Measurements from ENCODE around the gene SESTD1.

Gene SESTD1

DNA sequence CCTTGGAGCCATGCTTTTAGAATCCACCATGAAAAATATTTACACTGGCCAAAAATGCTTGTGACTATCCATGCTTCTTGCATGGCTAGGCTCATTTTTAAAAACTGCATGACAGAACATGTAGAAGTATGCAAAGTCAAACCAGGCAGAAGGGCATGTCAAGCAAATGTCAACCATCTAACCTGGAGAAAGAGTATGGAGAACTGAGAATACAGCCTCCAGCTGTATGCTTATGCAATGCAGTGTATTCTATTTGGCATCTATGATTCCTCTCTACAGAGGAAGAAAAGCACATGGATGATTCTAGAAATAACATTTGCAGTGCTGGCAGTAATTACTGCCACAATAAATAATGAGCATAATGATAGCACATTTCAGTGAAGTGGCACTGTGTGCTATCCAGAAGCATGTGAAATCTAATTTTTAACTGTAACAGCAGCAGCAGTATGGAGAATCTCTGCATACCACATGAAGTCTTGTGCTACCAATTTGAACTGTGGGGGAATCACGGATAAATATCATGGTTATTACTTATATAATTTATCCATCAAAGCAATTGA lies 127.4 kb downstream of the SESTD1 start:
- H3K4me3 ChIP-seq (replicated peaks; ENCODE audit: insufficient read depth, low read length): no peak overlapping the region
- TF ChIP-seq CTCF (IDR thresholded peaks at IDR 0.05; ENCODE audit: insufficient read depth, low read length) (no peak), REST (IDR thresholded peaks at IDR 0.05; ENCODE audit: insufficient replicate concordance, low read depth) (no peak), GABPA (IDR thresholded peaks at IDR 0.05; ENCODE audit: low read depth) (no peak), POLR2AphosphoS5 (IDR thresholded peaks at IDR 0.05; ENCODE audit: low read depth) (no peak), SPI1 (IDR thresholded peaks at IDR 0.05; ENCODE audit: borderline replicate concordance, low read depth) (no peak)
- H3K27ac ChIP-seq (replicated peaks): no peak overlapping the region
- no peaks in the 10 kb centered on the region for H3K27me3 ChIP-seq (ENCODE audit: insufficient read depth, poor library complexity, severe bottlenecking)
- no peak for DNase-seq (ENCODE audit: low read depth in 1 of 2, low spot score in 1 of 2)

DNA sequence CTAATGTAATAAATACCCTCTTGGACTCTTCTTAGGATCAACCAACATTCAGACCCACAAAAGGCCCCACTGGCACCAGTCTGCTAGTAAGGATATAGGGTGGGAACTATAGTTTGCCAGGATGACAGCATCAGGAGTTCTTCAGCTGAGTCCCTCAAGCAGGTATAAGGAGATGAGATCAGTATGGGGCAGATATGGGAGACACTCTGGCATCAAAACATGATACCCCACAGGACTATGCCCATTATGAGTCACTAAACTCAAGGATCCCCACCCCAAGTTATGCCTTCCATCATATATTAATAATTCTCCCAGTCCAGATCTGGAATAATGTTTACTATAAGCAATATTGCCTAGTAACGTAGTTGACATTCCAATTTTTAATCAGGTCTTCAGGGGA lies 131.6 kb downstream of the SESTD1 start:
- no peak overlapping the region for H3K4me3 ChIP-seq (replicated peaks; ENCODE audit: insufficient read depth, low read length)
- DNase-seq (ENCODE audit: low read depth in 1 of 2, low spot score in 1 of 2): no peak
- no peak for TF ChIP-seq CTCF (IDR thresholded peaks at IDR 0.05; ENCODE audit: insufficient read depth, low read length)
- TF ChIP-seq REST (IDR thresholded peaks at IDR 0.05; ENCODE audit: insufficient replicate concordance, low read depth): no peak
- TF ChIP-seq POLR2AphosphoS5 (IDR thresholded peaks at IDR 0.05; ENCODE audit: low read depth): no peak

GRCh38 chr2:179132076-179132475 lies 132.6 kb downstream of the SESTD1 start:
- H3K27me3 ChIP-seq (ENCODE audit: insufficient read depth, poor library complexity, severe bottlenecking): no peaks in the 10 kb centered on the region
- no peak for DNase-seq (ENCODE audit: low read depth in 1 of 2, low spot score in 1 of 2)
- no peak overlapping the region for H3K4me3 ChIP-seq (replicated peaks; ENCODE audit: insufficient read depth, low read length)
- TF ChIP-seq SPI1 (IDR thresholded peaks at IDR 0.05; ENCODE audit: borderline replicate concordance, low read depth) (no peak), REST (IDR thresholded peaks at IDR 0.05; ENCODE audit: insufficient replicate concordance, low read depth) (no peak), POLR2AphosphoS5 (IDR thresholded peaks at IDR 0.05; ENCODE audit: low read depth) (no peak), GABPA (IDR thresholded peaks at IDR 0.05; ENCODE audit: low read depth) (no peak), CTCF (IDR thresholded peaks at IDR 0.05; ENCODE audit: insufficient read depth, low read length) (no peak)
- no peak overlapping the region for H3K27ac ChIP-seq (replicated peaks)

More for the DNA sequence above, 131.6 kb downstream of the SESTD1 start:
- no peaks in the 10 kb centered on the region for H3K27me3 ChIP-seq (ENCODE audit: insufficient read depth, poor library complexity, severe bottlenecking)
- H3K27ac ChIP-seq (replicated peaks): no peak overlapping the region

All from HL-60 (cell line).